Lower lobe of right lung (tissue), 2 donors: ENCODE data around the gene ACAD11. TPM values are rescaled to one million over a fixed set of nuclear protein-coding genes. Genes with fewer than 3 reads are reported as not detected.

Source experiments
- ATAC-seq, 2 donors: fragments of 200-7000 bp; cut with Tn5 transposase; one replicate each; pipeline ENCODE4 v1.9.1; 2020 to 2022; ENCODE audit warnings: mild to moderate bottlenecking in 2 of 2, moderate library complexity in 2 of 2
- DNase-seq: peaks from one replicate; pipeline ENCODE4 v3.0.0-alpha.2; 2020
- H3K27ac ChIP-seq: fragments of 200-600 bp; one replicate; pipeline ENCODE4 v1.8.0; 2022
- H3K27me3 ChIP-seq: fragments of 200-600 bp; one replicate; pipeline ENCODE4 v1.8.0; 2022; ENCODE audit warnings: low read depth
- H3K36me3 ChIP-seq: fragments of 200-600 bp; one replicate; pipeline ENCODE4 v1.8.0; 2022; ENCODE audit warnings: mild to moderate bottlenecking
- H3K4me1 ChIP-seq: fragments of 200-600 bp; one replicate; pipeline ENCODE4 v1.8.0; 2022
- H3K4me3 ChIP-seq: fragments of 200-600 bp; one replicate; pipeline ENCODE4 v1.8.0; 2022; ENCODE audit warnings: mild to moderate bottlenecking
- H3K9me3 ChIP-seq: fragments of 200-600 bp; one replicate; pipeline ENCODE4 v1.8.0; 2022
- intact Hi-C: fragments of 100-400 bp; cut with DNase I; formaldehyde crosslinking; loops from one replicate; pipeline ENCODE4 v1.11.0; 2022
- total RNA-seq: library from RNA; stranded (reverse); fragmentation: NEBNext Ultra II Directional; extraction: Animal tissue kit (Norgen Biotek cat#: 25700); gene quantifications from one replicate; pipeline ENCODE4 v1.2.1, GENCODE V29; 2021
- TF ChIP-seq, protein P1 (sequence below): fragments of 200-600 bp; IDR thresholded peaks from one replicate; pipeline ENCODE4 v1.8.0; 2022; ENCODE audit warnings: antibody characterized with exemption, mild to moderate bottlenecking
- donor health status: DM: no; HTN: yes; CAD: no; lungs with severe emphysema.

The ACAD11 gene
- total RNA-seq, 1 donor from 2014 or later, result 17.7 TPM

DNA sequence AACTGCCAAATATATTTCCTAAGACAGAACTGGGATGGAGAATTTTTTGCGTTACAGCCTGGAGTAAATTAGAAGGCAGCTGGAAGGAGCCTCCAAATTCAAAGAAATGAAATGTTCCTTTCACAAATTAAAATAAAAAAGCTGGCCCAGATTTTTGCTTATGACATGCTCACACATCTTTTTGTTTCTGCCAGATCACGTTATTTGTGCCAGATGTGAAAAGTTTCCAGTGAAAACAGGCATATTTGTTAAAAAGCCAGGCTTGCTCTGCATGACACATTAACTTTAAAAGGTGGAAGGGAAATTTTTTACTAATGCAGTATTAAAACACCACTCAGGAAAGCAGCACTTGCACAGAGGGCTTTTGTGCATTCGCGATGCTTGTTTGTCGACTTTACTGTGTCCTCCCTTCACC, 85.8 kb downstream of the ACAD11 start:
- Histone ChIP-seq H3K36me3 (peaks cover 42% of the 10 kb centered on the region), H3K4me1 (peaks cover 4% of the 10 kb centered on the region), H3K27me3 (no peaks in the 10 kb centered on the region), H3K9me3 (no peaks in the 10 kb centered on the region), H3K4me3 (no peak overlapping the region), H3K27ac (no peak overlapping the region)
- TF ChIP-seq, protein P1, sequence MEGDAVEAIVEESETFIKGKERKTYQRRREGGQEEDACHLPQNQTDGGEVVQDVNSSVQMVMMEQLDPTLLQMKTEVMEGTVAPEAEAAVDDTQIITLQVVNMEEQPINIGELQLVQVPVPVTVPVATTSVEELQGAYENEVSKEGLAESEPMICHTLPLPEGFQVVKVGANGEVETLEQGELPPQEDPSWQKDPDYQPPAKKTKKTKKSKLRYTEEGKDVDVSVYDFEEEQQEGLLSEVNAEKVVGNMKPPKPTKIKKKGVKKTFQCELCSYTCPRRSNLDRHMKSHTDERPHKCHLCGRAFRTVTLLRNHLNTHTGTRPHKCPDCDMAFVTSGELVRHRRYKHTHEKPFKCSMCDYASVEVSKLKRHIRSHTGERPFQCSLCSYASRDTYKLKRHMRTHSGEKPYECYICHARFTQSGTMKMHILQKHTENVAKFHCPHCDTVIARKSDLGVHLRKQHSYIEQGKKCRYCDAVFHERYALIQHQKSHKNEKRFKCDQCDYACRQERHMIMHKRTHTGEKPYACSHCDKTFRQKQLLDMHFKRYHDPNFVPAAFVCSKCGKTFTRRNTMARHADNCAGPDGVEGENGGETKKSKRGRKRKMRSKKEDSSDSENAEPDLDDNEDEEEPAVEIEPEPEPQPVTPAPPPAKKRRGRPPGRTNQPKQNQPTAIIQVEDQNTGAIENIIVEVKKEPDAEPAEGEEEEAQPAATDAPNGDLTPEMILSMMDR, result no peak
- no peak for ATAC-seq
- intact Hi-C loops, result no loop called here
- DNase-seq, result no peak

DNA sequence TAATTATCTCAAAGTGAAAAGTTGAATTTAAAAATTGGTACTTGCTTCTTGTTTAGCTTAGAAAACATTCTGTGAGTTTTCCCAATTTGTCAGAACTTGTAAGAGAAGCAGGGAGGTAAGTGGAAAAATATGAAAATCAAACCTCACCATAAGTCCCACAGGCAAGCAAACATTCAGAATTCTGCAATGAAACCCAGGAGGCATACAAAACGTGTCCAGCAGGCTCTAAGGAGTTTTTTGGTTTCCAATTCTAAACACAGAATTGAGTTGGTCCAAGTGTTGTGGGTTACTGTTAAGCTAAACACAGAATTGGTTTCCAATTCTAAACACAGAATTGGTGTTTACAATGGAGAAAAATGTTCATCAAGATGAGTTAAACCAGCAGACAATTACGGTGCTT, 89.6 kb downstream of the ACAD11 start:
- H3K4me3 ChIP-seq, result no peak overlapping the region
- H3K36me3 ChIP-seq, result peaks cover 15% of the 10 kb centered on the region
- no peak for ATAC-seq
- no peaks in the 10 kb centered on the region for H3K27me3 ChIP-seq
- H3K4me1 ChIP-seq, result peaks cover 4% of the 10 kb centered on the region
- no peaks in the 10 kb centered on the region for H3K9me3 ChIP-seq
- no peak overlapping the region for H3K27ac ChIP-seq
- no peak for DNase-seq
- TF ChIP-seq, protein P1, result no peak
- intact Hi-C loops, result no loop called here

DNA sequence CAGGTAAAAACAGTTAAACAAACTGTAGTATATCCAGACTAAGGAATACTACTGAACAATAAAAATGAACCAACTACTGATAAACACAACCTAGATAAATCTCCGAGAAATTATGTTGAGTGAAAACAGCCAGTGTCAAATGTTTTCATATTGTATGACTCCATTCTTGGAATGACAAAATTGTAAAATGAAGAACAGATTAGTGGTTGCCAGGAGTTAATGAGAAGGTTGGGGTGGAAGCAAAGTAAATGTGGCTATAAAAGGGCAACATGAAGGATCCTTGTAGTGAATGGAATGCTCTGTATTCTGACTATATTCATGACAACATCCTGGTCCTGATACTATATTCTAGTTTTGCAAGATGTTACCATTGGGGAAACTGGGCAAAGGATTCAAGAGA, 90.0 kb downstream of the ACAD11 start:
- ATAC-seq (no peak), DNase-seq (no peak)
- H3K4me1 ChIP-seq, result peaks cover 4% of the 10 kb centered on the region
- intact Hi-C loops, result no loop called here
- H3K27ac ChIP-seq, result no peak overlapping the region
- H3K36me3 ChIP-seq, result peaks cover 11% of the 10 kb centered on the region
- no peaks in the 10 kb centered on the region for H3K27me3 ChIP-seq
- TF ChIP-seq, protein P1, result no peak
- no peaks in the 10 kb centered on the region for H3K9me3 ChIP-seq
- H3K4me3 ChIP-seq, result no peak overlapping the region

DNA sequence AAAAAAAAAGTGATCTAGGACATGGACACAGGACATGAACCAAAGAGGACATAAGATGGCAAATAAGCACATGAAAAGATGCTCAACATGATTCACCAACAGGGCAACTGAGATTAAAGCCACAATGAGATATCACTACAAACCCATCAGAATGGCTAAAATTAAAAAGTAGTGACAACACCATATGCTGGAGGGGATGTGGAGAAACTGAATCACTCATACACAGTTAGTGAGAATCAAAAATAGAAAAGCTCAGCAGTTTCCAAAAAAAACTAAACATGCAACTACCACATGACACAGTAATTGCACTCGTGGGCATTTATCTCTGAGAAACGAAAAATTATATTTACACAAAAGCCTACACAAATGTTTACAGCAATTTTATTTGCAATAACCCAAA, 90.5 kb downstream of the ACAD11 start:
- Histone ChIP-seq H3K4me3 (no peak overlapping the region), H3K36me3 (peaks cover 7% of the 10 kb centered on the region), H3K4me1 (peaks cover 2% of the 10 kb centered on the region), H3K27ac (no peak overlapping the region), H3K9me3 (no peaks in the 10 kb centered on the region), H3K27me3 (no peaks in the 10 kb centered on the region)
- ATAC-seq, result no peak
- TF ChIP-seq, protein P1, result no peak
- DNase-seq, result no peak
- intact Hi-C loops, result no loop called here

DNA sequence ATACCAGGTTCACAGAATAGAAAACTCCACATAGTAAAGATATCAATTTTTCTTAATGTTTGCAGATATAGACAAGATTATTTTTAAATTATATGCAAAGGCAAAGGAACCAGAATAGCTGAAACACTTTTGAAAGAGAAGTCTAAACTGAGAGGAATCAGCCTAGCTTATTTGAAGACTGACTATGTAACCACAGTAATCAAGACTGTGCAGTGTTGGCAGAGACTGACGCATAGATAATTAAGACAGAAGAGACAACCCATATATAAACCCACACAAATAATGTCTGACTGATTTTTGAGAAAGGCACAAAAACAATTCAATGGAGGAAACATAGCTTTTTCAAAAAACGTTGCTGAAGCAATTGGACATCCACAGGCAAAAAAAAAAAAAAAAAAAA, 91.2 kb downstream of the ACAD11 start:
- no peaks in the 10 kb centered on the region for H3K36me3 ChIP-seq
- DNase-seq (no peak), ATAC-seq (no peak)
- TF ChIP-seq, protein P1, result no peak
- H3K27me3 ChIP-seq, result no peaks in the 10 kb centered on the region
- H3K27ac ChIP-seq, result no peak overlapping the region
- no peaks in the 10 kb centered on the region for H3K4me1 ChIP-seq
- no peak overlapping the region for H3K4me3 ChIP-seq
- no peaks in the 10 kb centered on the region for H3K9me3 ChIP-seq
- intact Hi-C loops, result no loop called here

DNA sequence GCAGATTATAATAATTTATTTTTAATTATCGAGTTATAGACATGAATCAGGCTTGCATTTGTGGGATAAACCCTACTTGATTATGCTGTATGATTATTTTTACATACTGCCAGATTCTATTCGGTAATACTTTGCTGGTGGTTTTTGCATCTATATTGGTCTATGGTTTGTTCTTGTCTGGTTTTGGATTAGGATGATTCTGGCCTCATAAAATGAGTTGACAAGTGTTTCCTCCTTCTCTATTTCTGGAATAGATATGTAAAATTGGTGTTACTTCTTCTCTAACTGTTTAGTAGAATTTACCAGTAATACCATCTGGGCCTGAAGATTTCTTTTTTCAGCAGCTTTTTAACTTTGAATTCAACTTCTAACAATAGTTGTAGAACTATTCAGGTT, 95.5 kb downstream of the ACAD11 start:
- Histone ChIP-seq H3K27me3 (no peaks in the 10 kb centered on the region), H3K36me3 (peaks cover 5% of the 10 kb centered on the region), H3K4me1 (no peaks in the 10 kb centered on the region), H3K4me3 (no peak overlapping the region), H3K27ac (no peak overlapping the region), H3K9me3 (no peaks in the 10 kb centered on the region)
- no peak for DNase-seq
- TF ChIP-seq, protein P1, result no peak
- intact Hi-C loops, result no loop called here
- no peak for ATAC-seq
